Frontal cortex (tissue), 4 donors: ENCODE results near the gene TRABD. TPM values are rescaled to one million over a fixed set of nuclear protein-coding genes. Genes with fewer than 3 reads are reported as not detected.
"Not testable (repeated sequence)": the region's sequence is repeated elsewhere in the genome, so short reads cannot be mapped to it uniquely, and the experiment has no call there.

Source experiments
- DNase-seq, 2 donors: peaks; one replicate each; pipeline ENCODE4 v3.0.0; 2012; ENCODE audit warnings: low spot score in 2 of 2
- FAIRE-seq: peaks from 2 replicates; lab custom pipeline; 2012; peaks lifted over from hg19 to GRCh38; lab: Jason Lieb, UNC
- total RNA-seq: library from RNA; depleted of rRNA; stranded (reverse); fragments of >200 nt; gene quantifications from one replicate; pipeline ENCODE4 v1.2.3, GENCODE V29; 2014
- donor health status: control.
- donor health status: control.
- donor health status: control.

The TRABD gene
- total RNA-seq, 1 donor from 2014 or later = 4.9 TPM

- DNase-seq = no peak
- no peak for FAIRE-seq
Observed at GRCh38 chr22:50197856-50198623, 12.3 kb downstream of the TRABD start.

GRCh38 chr22:50198624-50199017 lies 12.9 kb downstream of the TRABD start:
- FAIRE-seq = no peak
- no peak for DNase-seq

- no peak for FAIRE-seq
- no peak for DNase-seq
Observed at GRCh38 chr22:50199251-50199721, 13.6 kb downstream of the TRABD start.

- no peak for DNase-seq
- FAIRE-seq = no peak
Observed at GRCh38 chr22:50199829-50200460, 14.2 kb downstream of the TRABD start.

GRCh38 chr22:50200461-50201190 lies 14.9 kb downstream of the TRABD start, which contains the start of gene SELENOO:
Gene SELENOO, plus strand, starts transcription at chr22:50201011. Its CDS starts 26 bp downstream, at chr22:50201037.
- DNase-seq (peak; percentile 100), FAIRE-seq (no peak)

DNA sequence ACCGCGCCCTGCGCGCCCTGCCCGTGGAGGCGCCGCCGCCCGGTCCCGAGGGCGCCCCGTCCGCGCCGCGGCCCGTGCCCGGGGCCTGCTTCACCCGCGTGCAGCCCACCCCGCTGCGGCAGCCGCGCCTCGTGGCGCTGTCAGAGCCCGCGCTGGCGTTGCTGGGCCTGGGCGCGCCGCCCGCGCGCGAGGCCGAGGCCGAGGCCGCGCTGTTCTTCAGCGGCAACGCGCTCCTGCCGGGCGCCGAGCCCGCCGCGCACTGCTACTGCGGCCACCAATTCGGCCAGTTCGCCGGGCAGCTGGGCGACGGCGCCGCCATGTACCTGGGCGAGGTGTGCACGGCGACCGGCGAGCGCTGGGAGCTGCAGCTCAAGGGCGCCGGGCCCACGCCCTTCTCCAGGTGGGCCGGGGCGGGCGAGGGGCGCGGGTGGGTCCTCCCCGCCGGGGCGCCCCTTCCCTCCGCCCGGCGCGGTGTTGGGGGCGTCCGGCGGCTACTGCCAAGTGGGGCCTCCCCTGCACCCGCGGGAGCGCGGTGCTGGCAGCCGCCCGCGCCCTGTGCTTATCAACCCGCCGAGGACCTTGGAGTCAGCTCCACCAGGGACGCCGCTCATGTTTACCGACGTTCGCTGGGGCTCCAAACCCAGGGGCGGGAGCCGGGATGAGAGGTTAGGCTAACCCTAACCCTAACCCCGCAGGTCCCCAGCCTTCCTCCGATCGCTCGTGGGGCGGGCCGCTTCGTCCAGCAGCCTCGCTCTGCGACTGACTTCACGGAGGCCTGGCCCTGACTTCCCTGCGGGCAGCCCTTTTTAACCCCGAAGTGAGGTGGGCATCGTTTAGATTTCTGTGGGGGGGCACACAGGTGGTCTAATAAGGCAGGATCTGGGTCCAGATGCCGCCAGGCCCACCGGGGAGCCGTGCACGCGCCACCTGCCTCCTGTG lies 15.7 kb downstream of the TRABD start:
- DNase-seq (peak; percentile 65 to 77), FAIRE-seq (no peak)

DNA sequence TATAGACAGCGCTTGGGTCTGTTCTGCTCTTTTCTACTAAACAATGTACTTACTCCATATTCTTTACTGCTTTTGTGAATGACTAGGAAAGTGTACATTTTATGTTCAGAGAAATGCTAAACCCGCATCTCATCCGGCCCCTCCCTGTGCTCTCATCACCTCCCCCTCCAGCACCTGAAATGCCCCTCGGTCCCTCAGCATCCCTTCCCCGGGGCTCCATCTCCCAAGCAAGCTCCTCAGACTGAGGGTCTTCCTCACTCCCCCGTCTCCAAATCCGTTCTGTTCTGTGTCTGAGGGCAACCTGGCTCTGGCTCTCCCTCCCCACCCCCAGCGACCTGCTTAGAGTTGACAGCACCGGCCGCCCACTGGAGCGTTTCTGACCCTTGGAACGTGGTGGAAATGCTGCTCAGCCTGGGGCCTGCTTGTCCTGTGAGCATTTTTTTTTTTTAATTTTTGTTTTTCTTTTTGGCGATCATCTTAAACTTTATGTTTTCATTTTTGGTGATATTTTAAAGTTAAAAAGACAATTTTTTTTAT lies 16.5 kb downstream of the TRABD start:
- FAIRE-seq (no peak), DNase-seq (no peak)

DNA sequence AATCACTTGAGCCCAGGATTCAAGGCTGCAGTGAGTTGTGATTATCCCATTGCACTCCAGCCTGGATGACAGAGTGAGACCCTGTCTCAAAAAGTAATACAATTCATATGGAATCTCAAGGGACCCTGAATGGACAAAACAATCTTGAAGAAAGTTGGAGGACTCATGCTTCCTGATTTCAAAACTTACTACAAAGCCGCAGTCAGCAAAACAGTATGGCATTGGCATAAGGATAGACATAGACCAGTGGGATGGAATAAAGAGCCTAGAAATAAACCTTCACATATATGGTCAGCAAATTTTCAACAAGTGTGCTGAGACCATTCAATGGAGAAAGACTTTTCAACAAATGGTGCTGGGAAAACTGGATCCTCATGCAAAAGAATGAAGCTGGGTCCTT lies 17.6 kb downstream of the TRABD start:
- FAIRE-seq = no peak
- DNase-seq = no peak

GRCh38 chr22:50204571-50204970 lies 18.9 kb downstream of the TRABD start:
- no peak for FAIRE-seq

GRCh38 chr22:50204998-50205397 lies 19.3 kb downstream of the TRABD start:
- DNase-seq, FAIRE-seq: not testable (repeated sequence)

More at GRCh38 chr22:50204571-50204970, 18.9 kb downstream of the TRABD start:
- DNase-seq = no peak

DNA sequence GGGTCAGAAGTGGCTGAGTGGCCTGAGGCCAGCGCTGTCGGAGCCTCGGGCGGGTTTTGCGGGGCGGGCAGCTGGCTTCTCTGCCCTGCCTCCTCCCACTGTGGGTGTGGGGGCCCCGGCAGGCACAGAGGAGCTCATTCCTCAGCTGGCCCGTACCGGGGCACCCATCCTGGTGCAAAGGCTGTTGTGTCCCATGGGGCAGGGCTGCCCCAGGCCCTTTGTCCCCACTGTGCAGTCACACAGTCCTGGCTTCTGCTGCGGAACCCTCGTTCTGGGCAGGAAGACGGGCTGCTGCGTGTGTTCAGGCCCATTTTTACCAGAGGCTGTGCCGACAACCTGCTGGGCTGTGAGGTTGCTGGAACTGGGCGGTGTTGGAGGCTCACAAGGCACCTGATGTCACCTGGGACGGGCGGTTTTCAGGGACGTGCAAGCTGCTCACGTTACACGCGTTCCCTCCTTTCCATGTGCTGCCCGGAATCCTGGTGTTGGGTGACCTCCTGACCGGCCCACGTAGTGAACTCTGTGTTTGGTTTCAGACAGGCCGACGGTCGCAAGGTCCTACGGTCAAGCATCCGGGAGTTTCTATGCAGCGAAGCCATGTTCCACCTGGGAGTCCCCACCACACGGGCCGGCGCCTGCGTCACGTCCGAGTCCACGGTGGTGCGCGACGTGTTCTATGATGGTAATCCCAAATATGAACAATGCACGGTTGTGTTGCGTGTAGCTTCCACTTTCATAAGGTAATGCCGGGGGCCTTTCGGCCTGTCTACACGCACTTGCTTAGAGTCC lies 20.3 kb downstream of the TRABD start:
- DNase-seq (no peak), FAIRE-seq (no peak)

GRCh38 chr22:50206599-50206998 lies 20.9 kb downstream of the TRABD start:
- no peak for DNase-seq
- no peak for FAIRE-seq

DNA sequence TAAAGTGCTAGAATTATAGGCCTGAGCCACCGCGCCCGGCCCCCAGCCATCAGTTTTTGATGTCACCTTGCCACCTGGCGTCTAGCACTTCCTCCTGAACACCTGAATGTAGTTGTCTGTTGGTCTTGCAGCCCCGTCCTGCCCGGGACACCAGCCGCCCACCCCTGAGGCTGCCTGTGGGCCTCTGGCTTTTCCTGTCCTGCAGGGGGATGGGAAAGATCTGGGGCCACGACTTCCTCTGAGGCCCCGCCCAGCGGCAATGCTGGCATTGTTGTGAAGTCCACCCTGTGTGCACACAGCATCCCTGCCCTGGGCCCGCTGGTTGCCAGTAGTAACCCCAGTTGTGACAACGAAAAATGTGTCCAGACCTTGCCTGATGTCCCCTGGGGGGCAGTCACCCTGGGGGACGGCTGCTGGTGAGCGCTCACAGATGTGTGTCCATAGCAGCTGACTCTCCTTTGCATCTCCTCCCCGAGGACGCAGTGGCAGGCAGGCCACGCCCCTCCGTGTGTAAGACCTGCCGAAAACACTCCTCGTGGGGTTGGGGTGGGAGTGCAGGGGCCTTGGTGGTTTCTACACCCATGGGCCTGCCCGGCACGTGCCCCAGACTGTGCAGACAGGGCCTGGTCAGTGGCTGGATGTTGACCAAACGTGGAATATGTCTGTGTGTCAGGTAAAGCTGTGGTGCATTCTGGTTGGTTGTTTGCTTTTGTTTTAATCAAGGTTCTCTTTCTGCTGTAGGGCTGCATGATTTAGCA lies 21.8 kb downstream of the TRABD start:
- FAIRE-seq = no peak
- DNase-seq = peak in 1 of 2 donors; percentile 22

GRCh38 chr22:50208430-50208938 lies 22.8 kb downstream of the TRABD start:
- DNase-seq = no peak
- FAIRE-seq = no peak

DNA sequence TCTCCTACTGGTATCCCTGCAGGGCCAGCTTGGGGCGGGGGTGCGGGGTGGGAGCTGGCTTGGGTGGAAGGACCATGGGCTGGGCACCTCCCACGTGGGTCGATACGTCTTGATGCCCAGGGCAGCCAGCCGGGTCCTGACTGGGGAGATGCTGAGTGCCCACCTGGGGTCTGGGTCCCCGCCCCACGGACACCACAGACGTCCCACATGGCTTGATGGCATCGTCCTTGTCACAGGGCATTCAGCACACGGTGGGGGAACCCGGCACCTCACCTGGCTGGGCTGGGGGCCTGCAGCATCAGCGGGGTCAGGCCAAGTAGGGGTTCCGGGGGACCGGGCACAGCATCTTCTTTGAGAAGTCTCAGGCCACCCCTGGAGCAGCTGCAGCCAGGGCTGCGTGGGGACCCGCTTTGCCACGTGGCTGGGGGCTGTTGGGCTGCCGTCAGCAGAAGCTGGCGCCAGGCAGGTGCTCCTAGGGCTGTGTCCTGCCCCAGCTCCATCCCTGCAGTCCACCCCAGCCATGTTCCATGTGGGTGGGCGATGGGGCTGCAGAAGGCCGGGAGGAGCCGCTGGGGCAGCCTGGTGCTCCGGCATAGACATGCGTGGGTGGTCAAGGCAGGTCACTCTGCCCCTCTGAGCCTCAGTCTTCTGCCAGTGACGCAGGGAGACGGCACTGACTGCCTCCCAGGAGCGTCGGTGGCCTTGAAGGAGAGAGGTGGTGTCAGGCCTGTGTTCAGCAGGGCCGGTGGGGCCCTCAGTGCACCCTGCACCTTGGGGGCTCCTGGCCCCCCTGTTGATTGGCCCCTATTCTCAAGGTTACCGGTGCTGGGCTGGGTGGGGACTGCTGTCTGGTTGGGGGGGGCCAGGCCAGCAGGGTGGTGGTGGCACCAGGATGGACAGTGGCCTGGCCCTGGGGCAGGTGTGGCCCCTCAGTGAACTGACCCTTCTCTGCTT lies 23.5 kb downstream of the TRABD start:
- no peak for DNase-seq
- no peak for FAIRE-seq

- DNase-seq (peak; percentile 75 to 85), FAIRE-seq (no peak)
Observed at GRCh38 chr22:50209893-50210292, 24.2 kb downstream of the TRABD start.
